Right lobe of liver (tissue), 4 donors: ENCODE measurements around the gene CNPY1.

Source experiments
- POLR2A ChIP-seq: fragments of 450-650 bp; IDR thresholded peaks from one replicate; pipeline ENCODE4 v1.6.1; 2017; ENCODE audit warnings: antibody characterized with exemption, mild to moderate bottlenecking
- TF ChIP-seq, protein P1 (sequence below), 4 donors: fragments of 200-600 bp in 3 of 4; fragments of 450-650 bp in 1 of 4; IDR thresholded peaks; one replicate each; pipeline versions ENCODE4 v1.5.1 to v1.8.0; 2016 to 2022; ENCODE audit warnings: antibody characterized with exemption in 4 of 4, mild to moderate bottlenecking in 2 of 4
- donor health status: DM: no; HTN: no; CAD: no.
- donor health status: DM: no; HTN: no; CAD: no.
- donor health status: DM: no; HTN: yes; CAD: no.

DNA sequence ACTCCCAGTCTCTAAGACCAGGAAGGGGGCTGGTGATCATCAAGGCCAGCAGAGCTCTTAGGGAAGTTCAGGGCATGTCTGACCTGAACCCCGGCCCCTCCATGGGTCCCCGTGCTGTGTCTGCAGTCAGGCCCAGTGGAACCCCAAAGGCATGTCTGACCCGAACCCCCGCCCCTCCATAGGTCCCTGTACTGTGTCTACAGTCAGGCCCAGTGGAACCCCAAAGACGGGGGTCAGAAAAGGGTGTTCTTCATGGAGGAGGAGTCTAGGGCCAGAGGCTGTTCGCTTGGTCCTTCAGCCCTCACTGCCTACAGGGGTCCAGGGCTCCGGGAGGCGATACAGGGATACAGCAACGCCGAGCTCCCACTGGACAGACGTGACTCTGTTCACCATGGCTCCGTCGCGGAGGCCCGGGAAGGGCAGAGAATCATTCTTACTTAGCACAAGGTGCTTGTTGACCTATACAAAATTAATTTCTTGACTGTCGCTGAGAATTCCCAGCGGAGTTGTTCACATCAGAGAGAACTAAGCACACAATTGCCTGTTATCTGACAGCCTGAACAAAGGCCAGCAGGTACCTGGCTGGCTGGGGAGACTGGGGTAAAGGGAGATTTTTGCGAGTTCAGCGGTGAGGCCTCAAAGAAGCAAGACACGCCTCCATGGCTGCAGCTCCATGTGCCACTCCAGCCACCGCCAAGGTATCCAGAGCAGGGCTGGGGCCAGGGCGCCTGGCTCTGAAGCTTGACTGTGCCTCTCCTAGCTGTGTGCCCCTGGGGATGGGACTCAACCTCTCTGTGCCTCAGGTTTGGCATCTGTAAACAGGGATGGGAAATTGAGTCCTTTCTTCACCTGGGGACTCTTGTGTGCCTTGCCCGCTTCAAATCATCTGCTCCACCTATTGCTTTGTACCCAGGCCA lies 61.6 kb downstream of the CNPY1 start:
- TF ChIP-seq POLR2A: no peak
- TF ChIP-seq, protein P1, sequence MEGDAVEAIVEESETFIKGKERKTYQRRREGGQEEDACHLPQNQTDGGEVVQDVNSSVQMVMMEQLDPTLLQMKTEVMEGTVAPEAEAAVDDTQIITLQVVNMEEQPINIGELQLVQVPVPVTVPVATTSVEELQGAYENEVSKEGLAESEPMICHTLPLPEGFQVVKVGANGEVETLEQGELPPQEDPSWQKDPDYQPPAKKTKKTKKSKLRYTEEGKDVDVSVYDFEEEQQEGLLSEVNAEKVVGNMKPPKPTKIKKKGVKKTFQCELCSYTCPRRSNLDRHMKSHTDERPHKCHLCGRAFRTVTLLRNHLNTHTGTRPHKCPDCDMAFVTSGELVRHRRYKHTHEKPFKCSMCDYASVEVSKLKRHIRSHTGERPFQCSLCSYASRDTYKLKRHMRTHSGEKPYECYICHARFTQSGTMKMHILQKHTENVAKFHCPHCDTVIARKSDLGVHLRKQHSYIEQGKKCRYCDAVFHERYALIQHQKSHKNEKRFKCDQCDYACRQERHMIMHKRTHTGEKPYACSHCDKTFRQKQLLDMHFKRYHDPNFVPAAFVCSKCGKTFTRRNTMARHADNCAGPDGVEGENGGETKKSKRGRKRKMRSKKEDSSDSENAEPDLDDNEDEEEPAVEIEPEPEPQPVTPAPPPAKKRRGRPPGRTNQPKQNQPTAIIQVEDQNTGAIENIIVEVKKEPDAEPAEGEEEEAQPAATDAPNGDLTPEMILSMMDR (IDR thresholded peaks at IDR 0.05): no peak
